ENCODE results near the gene CACYBP.
A peak's percentile ranks its signal among the peaks of the same experiment; 100 is the strongest.

Gene CACYBP

GRCh38 chr1:174964261-174964971 lies 35.3 kb upstream of the CACYBP start:
- peaks cover 10% of the 10 kb centered on the region for H3K4me1 ChIP-seq (ENCODE audit: control insufficient read depth, insufficient read depth, low read length, poor library complexity, severe bottlenecking)
- H3K27ac ChIP-seq (ENCODE audit: low read depth, low read length, severe bottlenecking): no peak overlapping the region
- no peaks in the 10 kb centered on the region for H3K36me3 ChIP-seq (ENCODE audit: control insufficient read depth, insufficient read depth, low read length)
- no peak overlapping the region for H3K4me3 ChIP-seq (ENCODE audit: extremely low read depth, insufficient read depth, low read length, poor library complexity, severe bottlenecking)
- WGBS, 2 experiments (ENCODE audit: insufficient coverage in 2 of 2): 59 to 69% methylated on average over 5 of the region's 6 CpGs
- H3K9me3 ChIP-seq (ENCODE audit: control insufficient read depth, low read length): no peaks in the 10 kb centered on the region

- H3K4me3 ChIP-seq (ENCODE audit: extremely low read depth, insufficient read depth, low read length, poor library complexity, severe bottlenecking): no peak overlapping the region
- H3K4me1 ChIP-seq (ENCODE audit: control insufficient read depth, insufficient read depth, low read length, poor library complexity, severe bottlenecking): peaks cover 10% of the 10 kb centered on the region
- WGBS, 2 experiments (ENCODE audit: insufficient coverage in 2 of 2): 100% methylated on average over 1 of the region's 1 CpG
- H3K27ac ChIP-seq (ENCODE audit: low read depth, low read length, severe bottlenecking): peak overlapping the region; percentile 4
- no peaks in the 10 kb centered on the region for H3K36me3 ChIP-seq (ENCODE audit: control insufficient read depth, insufficient read depth, low read length)
- H3K9me3 ChIP-seq (ENCODE audit: control insufficient read depth, low read length): no peaks in the 10 kb centered on the region
These were observed 34.8 kb upstream of the CACYBP start for GRCh38 chr1:174964972-174965361.

- Histone ChIP-seq H3K4me3 (ENCODE audit: extremely low read depth, insufficient read depth, low read length, poor library complexity, severe bottlenecking) (no peak overlapping the region), H3K4me1 (ENCODE audit: control insufficient read depth, insufficient read depth, low read length, poor library complexity, severe bottlenecking) (peaks cover 10% of the 10 kb centered on the region), H3K27ac (ENCODE audit: low read depth, low read length, severe bottlenecking) (peak overlapping the region; percentile 4), H3K36me3 (ENCODE audit: control insufficient read depth, insufficient read depth, low read length) (no peaks in the 10 kb centered on the region), H3K9me3 (ENCODE audit: control insufficient read depth, low read length) (no peaks in the 10 kb centered on the region)
- WGBS, 2 experiments (ENCODE audit: insufficient coverage in 2 of 2): 39 to 48% methylated on average over 2 of the region's 3 CpGs
These were observed 34.3 kb upstream of the CACYBP start for GRCh38 chr1:174965362-174966007.

- Histone ChIP-seq H3K27ac (ENCODE audit: low read depth, low read length, severe bottlenecking) (no peak overlapping the region), H3K9me3 (ENCODE audit: control insufficient read depth, low read length) (no peaks in the 10 kb centered on the region), H3K36me3 (ENCODE audit: control insufficient read depth, insufficient read depth, low read length) (no peaks in the 10 kb centered on the region), H3K4me3 (ENCODE audit: extremely low read depth, insufficient read depth, low read length, poor library complexity, severe bottlenecking) (no peak overlapping the region), H3K4me1 (ENCODE audit: control insufficient read depth, insufficient read depth, low read length, poor library complexity, severe bottlenecking) (peaks cover 10% of the 10 kb centered on the region)
- no CpG with 5 or more reads among the region's 1 CpG for WGBS, 2 experiments (ENCODE audit: insufficient coverage in 2 of 2)
These were observed 33.7 kb upstream of the CACYBP start for GRCh38 chr1:174966008-174966572.

- no peaks in the 10 kb centered on the region for H3K36me3 ChIP-seq (ENCODE audit: control insufficient read depth, insufficient read depth, low read length)
- 70 to 80% methylated on average over 1 to 2 of the region's 4 CpGs for WGBS, 2 experiments (ENCODE audit: insufficient coverage in 2 of 2)
- no peak overlapping the region for H3K27ac ChIP-seq (ENCODE audit: low read depth, low read length, severe bottlenecking)
- H3K4me3 ChIP-seq (ENCODE audit: extremely low read depth, insufficient read depth, low read length, poor library complexity, severe bottlenecking): no peak overlapping the region
- peaks cover 10% of the 10 kb centered on the region for H3K4me1 ChIP-seq (ENCODE audit: control insufficient read depth, insufficient read depth, low read length, poor library complexity, severe bottlenecking)
- no peaks in the 10 kb centered on the region for H3K9me3 ChIP-seq (ENCODE audit: control insufficient read depth, low read length)
These were observed 31.7 kb upstream of the CACYBP start for GRCh38 chr1:174967845-174968705.

- no peaks in the 10 kb centered on the region for H3K36me3 ChIP-seq (ENCODE audit: control insufficient read depth, insufficient read depth, low read length)
- no peak overlapping the region for H3K4me3 ChIP-seq (ENCODE audit: extremely low read depth, insufficient read depth, low read length, poor library complexity, severe bottlenecking)
- H3K27ac ChIP-seq (ENCODE audit: low read depth, low read length, severe bottlenecking): no peak overlapping the region
- no peaks in the 10 kb centered on the region for H3K9me3 ChIP-seq (ENCODE audit: control insufficient read depth, low read length)
- H3K4me1 ChIP-seq (ENCODE audit: control insufficient read depth, insufficient read depth, low read length, poor library complexity, severe bottlenecking): peaks cover 10% of the 10 kb centered on the region
- WGBS, 2 experiments (ENCODE audit: insufficient coverage in 2 of 2): 94 to 98% methylated on average over 2 to 3 of the region's 5 CpGs
These were observed 30.9 kb upstream of the CACYBP start for GRCh38 chr1:174968750-174969244.

GRCh38 chr1:174969977-174970376 lies 29.8 kb upstream of the CACYBP start:
- no peak overlapping the region for H3K27ac ChIP-seq (ENCODE audit: low read depth, low read length, severe bottlenecking)
- 100% methylated on average over 1 of the region's 1 CpG; no CpG with 5 or more reads in 1 of the 2 experiments for WGBS, 2 experiments (ENCODE audit: insufficient coverage in 2 of 2)

GRCh38 chr1:174971466-174971865 lies 28.3 kb upstream of the CACYBP start:
- Histone ChIP-seq H3K4me1 (ENCODE audit: control insufficient read depth, insufficient read depth, low read length, poor library complexity, severe bottlenecking) (peaks cover 3% of the 10 kb centered on the region), H3K27ac (ENCODE audit: low read depth, low read length, severe bottlenecking) (no peak overlapping the region), H3K36me3 (ENCODE audit: control insufficient read depth, insufficient read depth, low read length) (no peaks in the 10 kb centered on the region), H3K9me3 (ENCODE audit: control insufficient read depth, low read length) (no peaks in the 10 kb centered on the region), H3K4me3 (ENCODE audit: extremely low read depth, insufficient read depth, low read length, poor library complexity, severe bottlenecking) (no peak overlapping the region)

More at GRCh38 chr1:174969977-174970376, 29.8 kb upstream of the CACYBP start:
- H3K36me3 ChIP-seq (ENCODE audit: control insufficient read depth, insufficient read depth, low read length): no peaks in the 10 kb centered on the region
- H3K9me3 ChIP-seq (ENCODE audit: control insufficient read depth, low read length): no peaks in the 10 kb centered on the region
- H3K4me1 ChIP-seq (ENCODE audit: control insufficient read depth, insufficient read depth, low read length, poor library complexity, severe bottlenecking): peaks cover 8% of the 10 kb centered on the region
- H3K4me3 ChIP-seq (ENCODE audit: extremely low read depth, insufficient read depth, low read length, poor library complexity, severe bottlenecking): no peak overlapping the region

GRCh38 chr1:174971902-174972301 lies 27.8 kb upstream of the CACYBP start:
- no peaks in the 10 kb centered on the region for H3K36me3 ChIP-seq (ENCODE audit: control insufficient read depth, insufficient read depth, low read length)
- H3K4me3 ChIP-seq (ENCODE audit: extremely low read depth, insufficient read depth, low read length, poor library complexity, severe bottlenecking): no peak overlapping the region
- no peaks in the 10 kb centered on the region for H3K9me3 ChIP-seq (ENCODE audit: control insufficient read depth, low read length)
- no peak overlapping the region for H3K27ac ChIP-seq (ENCODE audit: low read depth, low read length, severe bottlenecking)
- 80% methylated on average over 1 of the region's 2 CpGs; no CpG with 5 or more reads in 1 of the 2 experiments for WGBS, 2 experiments (ENCODE audit: insufficient coverage in 2 of 2)
- peaks cover 4% of the 10 kb centered on the region for H3K4me1 ChIP-seq (ENCODE audit: control insufficient read depth, insufficient read depth, low read length, poor library complexity, severe bottlenecking)

- Histone ChIP-seq H3K4me3 (ENCODE audit: extremely low read depth, insufficient read depth, low read length, poor library complexity, severe bottlenecking) (no peak overlapping the region), H3K9me3 (ENCODE audit: control insufficient read depth, low read length) (no peaks in the 10 kb centered on the region), H3K4me1 (ENCODE audit: control insufficient read depth, insufficient read depth, low read length, poor library complexity, severe bottlenecking) (peaks cover 4% of the 10 kb centered on the region), H3K36me3 (ENCODE audit: control insufficient read depth, insufficient read depth, low read length) (no peaks in the 10 kb centered on the region), H3K27ac (ENCODE audit: low read depth, low read length, severe bottlenecking) (no peak overlapping the region)
- 100% methylated on average over 2 of the region's 2 CpGs for WGBS, 2 experiments (ENCODE audit: insufficient coverage in 2 of 2)
These were observed 25.0 kb upstream of the CACYBP start for GRCh38 chr1:174974711-174975119.
